Left colon (tissue), 2 donors: ENCODE data around the gene PLEKHG4B. TPM values are rescaled to one million over a fixed set of nuclear protein-coding genes. Genes with fewer than 3 reads are reported as not detected.
A peak's percentile ranks its signal among the peaks of the same experiment; 100 is the strongest.
"Not testable (repeated sequence)": the region's sequence is repeated elsewhere in the genome, so short reads cannot be mapped to it uniquely, and the experiment has no call there.

Experiments
- ATAC-seq: fragments of 200-7000 bp; cut with Tn5 transposase; one replicate; pipeline ENCODE4 v1.9.1; 2020; ENCODE audit warnings: mild to moderate bottlenecking, moderate library complexity
- DNase-seq, 2 donors: peaks; one replicate each; pipeline ENCODE4 v3.0.0-alpha.2; 2020
- intact Hi-C, 2 donors: fragments of 100-400 bp; cut with DNase I in 1 of 2; cut with micrococcal nuclease in 1 of 2; formaldehyde crosslinking; loops; one replicate each; pipeline versions ENCODE4 v1.11.2 to v1.14.0; 2022; cut with DNase I, micrococcal nuclease
- total RNA-seq, 2 donors: library from RNA; stranded (reverse); fragmentation: NEBNext Ultra II Directional; extraction: Animal tissue kit (Norgen Biotek cat#: 25700); gene quantifications; one replicate each; pipeline ENCODE4 v1.2.1, GENCODE V29; 2021
- donor health status: DM: no; HTN: no; CAD: no.
- donor health status: DM: yes; HTN: yes; CAD: no.

Gene PLEKHG4B
- total RNA-seq, 2 donors from 2014 or later, result 0.39 TPM; not detected in 1

DNA sequence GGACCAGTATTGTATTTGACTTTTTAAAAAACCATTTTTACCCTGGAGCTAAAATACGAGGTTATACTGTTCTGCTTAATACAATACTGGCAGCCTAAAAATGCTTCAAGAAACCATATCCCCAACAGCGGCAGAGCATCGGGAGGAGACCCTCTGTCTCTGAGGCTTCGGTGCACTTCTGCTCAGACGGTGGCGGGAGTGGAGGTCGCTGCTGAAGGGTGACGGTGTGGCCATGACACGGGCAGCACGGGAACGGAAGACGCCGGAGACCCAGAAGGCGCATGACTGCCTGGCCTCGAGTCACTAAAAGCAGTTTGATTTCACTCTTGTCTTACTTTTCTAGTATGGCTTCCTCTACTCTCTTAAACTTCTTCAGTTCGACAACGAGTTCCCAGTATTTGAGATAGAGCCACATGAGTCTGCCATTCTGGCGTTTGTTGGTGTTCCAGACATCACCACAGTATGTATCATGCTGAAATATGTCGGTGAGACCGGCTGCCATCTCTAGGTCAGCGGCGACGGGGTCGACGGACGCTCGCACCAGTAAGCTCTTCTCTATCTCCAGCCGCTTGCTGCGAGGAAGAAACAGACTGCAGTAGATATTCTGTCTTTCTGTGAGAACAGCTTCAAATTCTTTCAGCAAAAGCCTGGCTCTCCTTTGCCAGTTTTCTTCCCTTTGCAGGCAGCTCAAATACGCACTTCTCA is 113.2 kb downstream of the PLEKHG4B start:
- intact Hi-C loops, result no loop called here
- DNase-seq, result no peak
- no peak for ATAC-seq

DNA sequence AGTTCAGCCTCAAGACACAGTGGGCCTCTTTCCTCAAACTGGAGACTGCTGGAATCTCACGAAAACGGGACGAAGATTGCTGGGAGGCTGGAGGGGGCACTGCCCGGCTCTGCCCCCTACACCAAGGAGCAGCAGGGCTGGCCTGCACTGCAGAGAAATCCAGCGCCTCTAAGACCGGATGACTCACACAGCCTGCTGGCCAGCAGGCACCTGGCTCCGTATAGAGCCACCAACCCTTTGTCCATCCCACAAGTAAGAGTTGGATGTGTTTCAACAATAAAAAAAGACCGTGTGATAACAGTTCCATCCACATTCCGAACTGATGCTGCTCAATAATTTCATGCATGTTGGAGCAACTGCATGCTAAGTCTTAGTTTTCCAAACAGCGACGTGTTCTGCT is 114.4 kb downstream of the PLEKHG4B start:
- intact Hi-C loops, result no loop called here
- no peak for DNase-seq
- ATAC-seq, result no peak

DNA sequence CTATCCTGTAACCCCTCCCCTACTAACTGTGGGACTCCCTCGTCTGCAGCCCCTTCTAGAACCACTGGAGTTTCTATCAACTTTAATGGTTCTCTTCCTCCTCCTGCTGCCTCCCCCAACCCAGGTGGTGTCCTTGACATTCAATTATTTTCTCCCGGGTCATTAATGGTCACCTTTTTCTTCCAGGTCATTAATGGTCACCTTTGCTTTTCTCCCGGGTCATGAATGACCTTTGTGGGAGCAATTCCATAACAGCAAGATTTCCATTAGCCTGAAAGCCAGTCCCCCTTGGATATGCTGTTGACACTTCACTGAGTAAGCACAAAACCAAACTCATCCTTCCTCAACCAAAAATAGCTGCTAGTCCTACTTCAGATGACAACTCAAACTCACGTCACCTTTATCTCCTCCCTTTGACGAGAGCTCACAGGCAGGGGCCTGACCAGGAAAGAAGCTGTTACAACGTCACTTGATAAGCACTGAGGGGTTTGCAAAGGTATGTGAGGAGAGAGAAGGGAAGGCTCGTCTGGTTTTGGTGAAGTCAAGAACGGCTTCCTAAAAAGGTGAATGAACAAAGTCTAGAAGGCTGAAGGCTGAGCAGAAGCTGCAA is 115.1 kb downstream of the PLEKHG4B start:
- intact Hi-C loops, result no loop called here
- no peak for ATAC-seq
- DNase-seq, result no peak

DNA sequence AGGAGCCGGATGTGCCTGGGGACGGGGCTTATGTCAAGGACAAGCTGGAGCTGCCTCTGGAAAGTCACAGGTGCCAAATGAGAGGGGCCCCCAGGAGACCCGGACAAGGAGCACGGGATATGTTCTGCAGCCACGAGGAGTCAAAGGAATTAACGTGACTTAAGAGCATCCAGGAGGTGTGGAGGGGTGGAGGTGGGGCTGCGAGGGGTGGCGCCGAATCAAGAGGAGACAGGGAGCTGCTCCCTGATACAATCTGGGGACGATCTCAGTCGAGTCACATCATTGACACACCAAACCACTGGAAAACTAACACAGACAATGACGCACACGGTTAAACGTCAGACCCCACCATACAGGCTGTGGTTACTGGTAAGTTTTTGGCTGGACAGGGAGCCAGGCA is 115.6 kb downstream of the PLEKHG4B start:
- no peak for ATAC-seq
- intact Hi-C loops, result no loop called here
- no peak for DNase-seq

DNA sequence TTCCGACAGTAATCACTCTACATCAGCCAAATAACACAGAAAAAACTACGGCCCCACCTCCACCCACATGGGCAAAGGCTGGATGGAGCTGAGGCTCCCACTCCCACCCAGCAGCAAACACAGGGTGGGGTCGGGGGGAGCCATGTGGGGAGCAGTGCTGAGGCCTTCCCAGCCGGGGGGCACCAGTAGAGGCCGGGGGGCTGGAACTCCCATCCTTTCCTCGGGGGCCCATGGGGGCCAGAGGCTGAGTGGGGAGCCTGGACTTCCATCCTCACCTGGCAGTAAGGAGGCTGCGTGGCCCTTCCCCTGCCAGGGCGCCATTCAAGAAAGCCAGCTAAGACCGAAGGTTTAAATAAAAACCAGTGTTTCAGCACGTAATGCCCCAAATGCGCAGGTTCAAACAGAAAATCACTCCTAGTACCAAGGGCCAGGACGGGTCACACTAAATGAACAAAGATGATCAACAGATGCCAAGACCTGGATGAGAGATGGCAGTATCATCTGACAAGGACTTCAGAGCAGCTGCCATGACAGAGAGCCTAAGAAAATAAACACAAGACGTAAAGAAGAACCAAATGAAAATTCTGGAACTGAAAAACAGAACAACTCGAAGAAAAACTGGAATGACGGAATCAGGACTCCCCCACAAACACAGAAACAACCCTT is 116.6 kb downstream of the PLEKHG4B start:
- intact Hi-C loops, result no loop called here
- no peak for ATAC-seq
- DNase-seq, result no peak

DNA sequence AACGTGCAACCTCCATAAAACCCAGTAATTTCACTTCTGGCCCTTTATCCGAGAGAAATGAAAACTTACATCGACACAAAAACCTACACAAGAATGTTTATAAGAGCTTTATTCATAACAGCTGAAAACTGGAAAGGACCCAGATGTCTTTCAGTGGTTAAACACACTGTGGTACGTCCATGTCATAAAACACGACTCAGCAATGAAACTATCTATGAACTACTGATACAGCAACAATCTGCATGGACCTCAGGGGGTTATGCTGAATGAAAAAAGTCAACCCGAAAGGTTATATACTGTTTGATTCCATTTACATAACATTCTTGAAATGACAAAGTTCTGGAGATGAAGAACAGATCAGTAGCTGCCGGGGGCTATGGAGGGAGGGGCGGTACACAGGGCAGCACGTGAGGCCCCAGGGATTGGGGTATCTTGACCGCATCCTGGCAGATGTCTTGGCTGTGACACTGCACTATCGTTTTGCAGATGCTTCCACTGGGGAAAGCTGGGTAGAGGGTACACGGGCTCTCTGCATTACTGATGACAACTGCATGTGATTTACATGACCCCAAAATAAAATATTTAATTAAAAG is 121.9 kb downstream of the PLEKHG4B start:
- no peak for ATAC-seq
- DNase-seq, result no peak
- intact Hi-C loops, result no loop called here

DNA sequence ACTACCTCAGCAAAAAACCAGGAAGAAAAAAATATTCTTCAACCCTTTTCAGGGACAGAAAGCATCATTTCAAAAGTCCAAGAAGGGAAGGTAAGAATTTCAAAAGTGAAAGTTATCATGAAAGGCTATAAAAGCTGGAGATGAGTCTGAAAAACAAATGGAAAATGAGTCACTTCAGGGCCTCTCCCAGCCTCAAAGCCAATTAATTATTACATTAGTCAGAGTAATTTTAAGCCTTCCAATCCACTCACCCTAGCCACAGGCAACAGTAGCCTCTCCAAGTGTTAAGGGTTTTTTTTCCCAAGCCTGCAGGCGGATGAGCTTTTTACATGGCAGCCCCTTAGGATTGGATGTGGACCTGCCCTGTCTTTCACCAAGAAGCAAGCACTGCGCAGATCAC is 123.3 kb downstream of the PLEKHG4B start:
- intact Hi-C loops, ATAC-seq, DNase-seq: not testable (repeated sequence)

DNA sequence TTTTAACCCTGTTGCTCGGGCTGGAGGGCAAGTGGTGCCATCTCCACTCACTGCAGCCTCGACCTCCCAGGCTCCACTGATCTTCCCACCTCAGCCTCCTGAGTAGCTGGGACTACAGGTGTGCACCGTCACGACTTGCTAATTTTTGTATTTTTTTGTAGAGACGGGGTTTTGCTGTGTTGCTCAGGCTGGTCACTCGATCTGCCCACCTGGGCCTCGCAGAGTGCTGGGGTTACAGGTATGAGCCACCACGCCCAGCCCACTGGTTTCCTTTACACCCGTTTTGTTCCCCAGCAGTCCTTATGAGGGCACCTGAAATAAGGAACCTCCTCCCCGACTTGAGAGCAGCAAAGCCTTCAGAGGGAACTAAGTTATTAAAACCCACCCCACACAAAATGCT is 124.1 kb downstream of the PLEKHG4B start:
- intact Hi-C loops, ATAC-seq, DNase-seq: not testable (repeated sequence)

DNA sequence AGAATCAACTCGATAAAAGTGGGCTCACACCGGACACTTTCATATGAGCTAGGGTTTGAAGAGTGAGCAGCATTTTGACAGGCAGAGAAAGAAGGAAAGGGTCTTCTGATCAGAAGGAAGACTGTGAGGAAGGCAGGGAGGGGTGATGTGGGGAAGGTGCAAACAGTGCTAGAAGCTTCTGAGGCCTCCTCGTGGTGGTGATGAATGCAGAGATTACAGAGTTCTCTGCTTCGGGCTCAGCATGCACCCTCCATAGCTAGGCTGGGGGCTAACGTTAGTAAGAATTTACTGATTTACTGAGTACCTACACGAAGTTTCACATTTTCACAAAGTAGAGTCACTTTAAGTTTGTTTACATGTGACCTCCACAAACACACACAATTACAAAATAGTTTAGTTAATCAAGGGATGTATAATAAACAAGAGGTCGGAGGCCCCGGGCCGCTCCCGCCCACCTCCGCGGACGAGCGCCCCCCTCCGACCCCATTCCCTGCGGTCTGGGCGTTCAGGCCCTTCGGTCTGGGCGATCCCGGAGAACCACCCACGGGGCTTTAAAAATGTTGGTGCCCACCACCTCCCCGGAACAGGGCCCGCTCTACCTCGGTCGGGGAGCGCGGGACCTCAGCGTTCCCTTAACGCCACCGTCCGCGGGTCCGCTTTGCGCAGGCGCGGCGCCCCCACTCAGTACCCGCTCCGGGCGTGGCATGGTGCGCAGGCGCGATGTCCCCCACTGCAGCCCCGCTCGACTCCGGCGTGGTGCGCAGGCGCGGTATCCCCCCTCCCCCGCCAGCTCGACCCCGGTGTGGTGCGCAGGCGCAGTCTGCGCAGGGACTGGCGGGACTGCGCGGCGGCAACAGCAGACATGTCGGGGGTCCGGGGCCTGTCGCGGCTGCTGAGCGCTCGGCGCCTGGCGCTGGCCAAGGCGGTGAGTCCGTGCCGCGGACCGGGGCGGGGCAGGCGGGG is 125.8 kb downstream of the PLEKHG4B start, which contains the start of the genes CCDC127 and SDHA:
Gene CCDC127 (minus strand): TSS at position 660 of the 963 bp plus-strand sequence. CDS start 1,304 bp downstream, outside the sequence.
Gene SDHA (plus strand): TSS at position 827 of the 963 bp plus-strand sequence. CDS start 36 bp downstream, at position 863.
- DNase-seq (peak; percentile 95 to 98), ATAC-seq (peak; percentile 87)
- intact Hi-C loops, result not testable (repeated sequence)

DNA sequence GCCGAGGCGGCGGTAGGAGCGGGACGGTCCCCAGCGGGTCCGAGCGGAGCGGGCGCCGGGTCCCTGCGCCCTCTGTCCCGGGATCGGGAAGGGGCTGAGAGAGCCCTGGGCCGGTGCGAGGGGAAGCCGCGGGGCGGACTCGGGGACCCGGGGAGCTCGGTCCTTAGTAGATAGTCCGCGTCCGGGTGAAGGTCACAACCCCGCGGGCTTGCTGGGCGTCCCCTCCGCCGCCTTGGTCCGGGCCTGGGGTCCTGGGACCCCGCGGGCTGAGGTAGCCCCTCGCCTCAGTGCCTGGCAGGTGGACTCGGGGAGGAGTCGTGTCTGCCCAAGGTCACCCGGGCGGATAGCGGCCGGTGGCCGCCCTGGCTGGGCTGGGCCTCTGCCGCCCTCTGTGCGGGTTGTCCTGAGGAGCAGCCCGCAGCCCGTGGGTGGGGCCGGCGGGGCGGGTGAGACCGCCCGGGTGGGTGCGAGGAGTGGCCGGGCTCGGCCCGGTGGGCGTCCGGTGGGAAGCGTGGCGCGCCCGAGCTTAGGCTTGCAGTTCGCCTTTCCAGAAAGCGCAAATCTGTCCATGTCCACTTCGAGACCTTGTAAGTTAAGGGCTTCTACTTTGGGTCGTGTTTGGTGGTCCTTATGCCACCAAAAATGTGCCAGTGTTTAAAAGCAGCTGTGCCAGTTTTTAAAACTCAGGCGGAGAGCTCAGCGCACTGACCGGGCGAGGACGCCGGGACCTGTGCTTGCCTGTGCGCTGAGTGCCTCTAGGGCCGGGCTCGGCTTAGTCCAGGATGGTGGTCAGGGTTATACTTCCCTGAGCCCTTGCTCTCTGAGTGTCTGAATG is 126.7 kb downstream of the PLEKHG4B start:
- intact Hi-C loops, result no loop called here
- ATAC-seq (peak; percentile 75), DNase-seq (peak; percentile 41 to 59)

DNA sequence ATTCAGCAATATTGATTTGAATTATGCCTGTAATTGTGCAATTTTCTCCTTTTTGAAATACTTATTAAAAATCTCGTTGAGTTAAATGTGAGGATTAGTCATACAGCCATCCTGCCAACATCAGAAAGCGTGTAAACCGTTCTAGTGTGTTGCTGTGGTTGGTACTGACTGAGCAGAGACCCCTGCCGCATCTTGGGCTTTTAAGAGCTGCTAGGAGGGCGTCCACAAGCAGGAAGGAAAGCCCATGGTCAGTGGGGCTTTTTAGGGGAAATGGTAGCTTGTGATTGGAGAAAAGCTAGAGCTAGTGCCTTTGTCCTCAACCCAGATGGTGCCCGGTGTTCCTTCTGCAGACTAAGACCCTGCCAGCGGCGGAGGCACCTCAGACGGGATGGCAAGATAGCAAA is 127.5 kb downstream of the PLEKHG4B start:
- DNase-seq, result peak in 1 of 2 donors; percentile 24
- intact Hi-C loops, result no loop called here
- no peak for ATAC-seq

DNA sequence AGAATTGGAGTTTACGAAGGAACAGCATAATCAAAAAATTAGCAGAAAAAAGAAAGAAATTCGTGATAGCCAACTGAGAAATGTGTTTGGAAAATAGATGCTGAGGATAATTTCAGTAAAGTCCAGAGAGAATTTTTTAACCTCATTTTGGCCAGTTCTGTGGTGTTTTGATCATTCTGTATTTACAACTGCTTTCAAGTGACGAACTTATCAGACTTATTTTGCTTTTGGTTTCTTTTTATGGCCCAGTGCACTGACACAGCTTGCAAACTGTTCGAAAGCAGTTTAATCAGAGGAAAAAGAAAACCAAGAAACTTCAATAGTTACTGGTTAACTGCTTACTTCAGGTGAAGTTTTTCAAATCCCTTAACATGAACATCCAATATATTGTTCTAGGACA is 128.0 kb downstream of the PLEKHG4B start:
- DNase-seq (no peak), ATAC-seq (no peak)
- intact Hi-C loops, result no loop called here

DNA sequence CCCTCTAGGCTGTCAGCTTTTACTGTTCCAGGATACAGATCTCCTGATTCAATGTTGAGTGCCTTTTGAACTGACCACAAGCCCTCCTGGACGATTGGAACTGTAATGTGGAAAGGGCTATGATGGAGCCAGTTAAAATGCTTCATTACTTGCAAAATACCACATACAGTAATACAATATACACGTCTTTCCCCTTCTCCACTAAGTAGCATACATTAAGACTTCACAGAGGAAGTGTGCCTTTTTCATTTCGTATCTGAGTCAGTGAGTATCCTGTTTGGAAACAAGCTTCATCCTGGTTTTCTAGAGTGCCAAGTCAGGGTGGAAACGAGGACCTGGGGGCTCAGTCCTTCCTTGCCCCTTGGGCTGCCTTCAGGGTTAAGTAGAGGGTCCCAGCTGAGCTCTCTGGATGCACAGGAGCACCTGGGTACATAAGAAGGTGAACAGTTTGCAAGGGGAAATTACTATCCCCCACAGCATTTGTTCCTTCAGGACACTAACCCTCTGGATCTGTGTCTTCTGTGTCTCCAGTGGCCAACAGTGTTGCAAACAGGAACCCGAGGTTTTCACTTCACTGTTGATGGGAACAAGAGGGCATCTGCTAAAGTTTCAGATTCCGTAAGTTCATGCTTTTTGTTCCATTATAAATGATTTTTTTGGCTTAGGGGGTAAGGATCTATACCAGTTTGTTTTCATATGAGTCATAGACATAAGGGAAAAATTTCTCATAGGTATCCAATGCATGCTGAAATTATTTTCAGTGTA is 131.2 kb downstream of the PLEKHG4B start:
- ATAC-seq, DNase-seq, intact Hi-C loops: not testable (repeated sequence)

DNA sequence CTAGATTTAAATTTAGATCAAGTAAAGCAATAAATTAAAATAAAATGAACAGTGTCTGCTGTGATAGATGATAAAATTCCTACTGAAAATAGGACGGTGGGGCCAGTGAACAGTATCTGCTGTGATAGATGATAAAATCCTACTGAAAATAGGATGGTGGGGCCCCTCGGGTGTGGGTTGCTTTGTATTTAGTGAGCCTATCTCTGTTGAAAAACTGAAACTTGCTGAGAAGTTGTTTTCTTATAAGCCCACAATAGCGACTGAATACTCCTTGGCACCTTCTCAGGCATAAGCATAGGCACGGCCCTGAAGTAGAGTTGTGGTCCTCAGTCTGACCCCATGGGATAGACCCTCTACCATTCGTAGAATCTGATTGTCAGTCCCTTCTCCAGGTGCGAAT is 131.8 kb downstream of the PLEKHG4B start:
- ATAC-seq (no peak), DNase-seq (no peak)
- intact Hi-C loops, result no loop called here

DNA sequence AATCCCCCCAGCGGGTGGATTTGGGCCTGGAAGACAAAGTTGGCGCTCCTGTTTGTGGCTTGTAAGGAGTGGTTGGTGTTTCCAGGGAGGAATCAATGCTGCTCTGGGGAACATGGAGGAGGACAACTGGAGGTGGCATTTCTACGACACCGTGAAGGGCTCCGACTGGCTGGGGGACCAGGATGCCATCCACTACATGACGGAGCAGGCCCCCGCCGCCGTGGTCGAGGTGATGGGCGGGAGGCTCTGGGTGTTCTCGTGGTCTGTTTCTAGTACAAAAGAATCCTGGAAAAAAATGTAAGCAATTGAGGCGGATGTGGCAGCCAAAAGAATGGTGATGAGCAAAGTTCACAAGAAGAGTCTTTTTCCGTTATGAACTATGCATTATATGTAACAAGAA is 133.4 kb downstream of the PLEKHG4B start:
- no peak for DNase-seq
- ATAC-seq, result no peak
- intact Hi-C loops, result no loop called here

DNA sequence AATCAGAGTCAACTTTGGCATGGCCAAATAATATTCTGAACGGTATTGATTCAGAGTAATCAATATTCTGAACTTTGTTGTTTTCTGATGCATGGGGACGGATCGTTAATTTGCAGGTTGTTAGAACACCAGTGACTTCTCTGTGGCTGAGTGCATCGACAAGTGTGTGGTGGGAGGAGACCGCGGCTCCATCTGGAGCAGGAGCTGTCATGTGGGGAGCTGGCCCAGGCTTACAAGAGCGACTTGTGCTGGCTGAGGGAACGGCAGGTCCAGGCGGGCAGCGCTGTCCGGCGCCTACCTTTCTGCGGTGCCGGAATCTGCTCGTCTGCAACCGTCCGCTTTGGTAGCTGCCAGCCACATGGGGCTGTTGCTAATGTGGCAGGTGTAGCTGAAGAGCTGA is 135.4 kb downstream of the PLEKHG4B start:
- intact Hi-C loops, DNase-seq, ATAC-seq: not testable (repeated sequence)

DNA sequence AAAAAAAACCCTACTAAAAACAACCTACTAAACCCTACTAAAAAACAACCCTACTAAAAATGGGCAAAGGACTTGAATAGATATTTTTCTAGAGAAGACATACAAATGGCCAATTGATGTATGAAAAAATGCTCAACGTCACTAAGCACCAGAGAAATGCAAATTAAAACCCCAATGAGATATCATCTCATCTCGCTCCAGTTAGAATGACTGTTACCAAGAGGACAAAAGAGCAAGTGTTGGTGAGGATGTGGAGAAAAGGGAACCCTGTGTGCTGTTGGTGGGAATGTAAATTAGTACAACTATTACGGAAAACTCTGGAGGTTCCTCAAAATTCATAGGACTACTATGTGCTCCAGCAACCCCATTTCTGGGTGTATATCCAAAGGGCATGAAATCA is 136.9 kb downstream of the PLEKHG4B start:
- DNase-seq (no peak), ATAC-seq (no peak)
- intact Hi-C loops, result no loop called here
